ENCODE measurements around the gene TBC1D25. TPM values are rescaled to one million over a fixed set of nuclear protein-coding genes. Genes with fewer than 3 reads are reported as not detected.

TBC1D25 gene
- total RNA-seq, 3 donors from 2014 or later (not counting 1 experiment from before 2014, with no cell fraction given), result 34.9 to 41.8 (median 36.1) TPM

DNA sequence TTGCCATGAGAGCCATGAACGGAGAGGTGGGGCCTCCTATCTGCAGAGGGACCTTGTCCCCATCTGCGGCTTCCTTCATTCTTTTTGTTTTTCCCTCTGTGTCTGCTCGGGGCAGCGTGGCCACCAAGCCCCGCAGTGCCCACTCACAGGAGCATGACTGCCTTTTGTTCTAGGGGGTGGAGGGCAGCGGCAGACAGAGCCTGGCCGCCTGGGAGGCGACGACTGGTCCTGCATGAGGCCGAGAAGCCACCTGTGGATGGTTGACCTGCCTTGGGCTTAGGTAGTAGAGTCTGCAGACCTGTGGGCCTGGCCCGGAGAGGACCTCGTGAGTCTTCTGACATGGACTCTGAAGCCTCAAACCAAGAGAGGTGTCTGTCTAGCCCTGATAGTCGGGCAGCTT is 36.1 kb downstream of the TBC1D25 start:
- ATAC-seq, result no peak
- DNase-seq, result no peak
- peak overlapping the region; percentile 99 to 100 for H3K27ac Mint-ChIP-seq
- 88% methylated on average over 12 of the region's 13 CpGs for WGBS (ENCODE audit: insufficient coverage)
- intact Hi-C loops (cut with micrococcal nuclease), result loop anchor here (2.0 kb wide), 1 partner anchor 99 kb away; the partner anchor contains the start of gene FTSJ1
- peak overlapping the region; percentile 94 for H3K4me3 Mint-ChIP-seq
- Histone ChIP-seq H3K9me3 (ENCODE audit: control insufficient read depth, insufficient read depth, low read length) (no peaks in the 10 kb centered on the region), H3K4me3 (ENCODE audit: low read length) (no peak overlapping the region), H3K36me3 (ENCODE audit: control insufficient read depth, insufficient read depth, low read length) (peaks cover 41% of the 10 kb centered on the region), H3K4me1 (ENCODE audit: control insufficient read depth, insufficient read depth, low read length) (peaks cover 23% of the 10 kb centered on the region), H3K27ac (ENCODE audit: low read length) (peak overlapping the region; percentile 99), H3K27me3 (ENCODE audit: control insufficient read depth, insufficient read depth, low read length) (no peaks in the 10 kb centered on the region)
- no peaks in the 10 kb centered on the region for H3K9me3 Mint-ChIP-seq
- peaks cover 13 to 26% of the 10 kb centered on the region in 2 donors for H3K4me1 Mint-ChIP-seq
- no peak for TF ChIP-seq CTCF (IDR thresholded peaks at IDR 0.05)
- H3K27me3 Mint-ChIP-seq (ENCODE audit: low read depth in 2 of 2), result no peaks in the 10 kb centered on the region
- no peaks in the 10 kb centered on the region for H3K36me3 Mint-ChIP-seq

DNA sequence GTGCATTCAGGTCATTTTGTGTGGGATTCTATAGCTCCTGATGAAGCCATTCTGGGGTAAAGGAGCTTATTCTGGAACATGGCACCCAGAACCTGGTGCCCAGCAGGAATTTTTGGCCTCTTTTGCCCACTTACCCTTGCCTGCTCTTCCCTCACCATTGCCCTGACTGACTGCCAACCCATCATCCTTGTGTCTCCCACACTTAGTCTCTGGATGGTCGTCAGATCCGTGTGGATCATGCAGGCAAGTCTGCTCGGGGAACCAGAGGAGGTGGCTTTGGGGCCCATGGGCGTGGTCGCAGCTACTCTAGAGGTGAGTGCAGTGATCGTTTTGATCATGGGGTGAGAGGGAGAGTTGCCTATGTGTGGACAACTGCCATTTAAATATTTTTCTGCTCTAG is 36.6 kb downstream of the TBC1D25 start:
- no peak for TF ChIP-seq CTCF (IDR thresholded peaks at IDR 0.05)
- ATAC-seq (no peak), DNase-seq (no peak)
- Mint-ChIP-seq H3K4me1 (peaks cover 13 to 26% of the 10 kb centered on the region in 2 donors), H3K36me3 (no peaks in the 10 kb centered on the region), H3K9me3 (no peaks in the 10 kb centered on the region), H3K27ac (peak overlapping the region; percentile 99 to 100), H3K4me3 (peak overlapping the region; percentile 94), H3K27me3 (ENCODE audit: low read depth in 2 of 2) (no peaks in the 10 kb centered on the region)
- WGBS (ENCODE audit: insufficient coverage), result 67% methylated on average over 6 of the region's 6 CpGs
- Histone ChIP-seq H3K27ac (ENCODE audit: low read length) (peak overlapping the region; percentile 99), H3K27me3 (ENCODE audit: control insufficient read depth, insufficient read depth, low read length) (no peaks in the 10 kb centered on the region), H3K9me3 (ENCODE audit: control insufficient read depth, insufficient read depth, low read length) (no peaks in the 10 kb centered on the region), H3K36me3 (ENCODE audit: control insufficient read depth, insufficient read depth, low read length) (peaks cover 41% of the 10 kb centered on the region), H3K4me3 (ENCODE audit: low read length) (no peak overlapping the region), H3K4me1 (ENCODE audit: control insufficient read depth, insufficient read depth, low read length) (peaks cover 23% of the 10 kb centered on the region)
- intact Hi-C loops (cut with micrococcal nuclease), result no loop called here

DNA sequence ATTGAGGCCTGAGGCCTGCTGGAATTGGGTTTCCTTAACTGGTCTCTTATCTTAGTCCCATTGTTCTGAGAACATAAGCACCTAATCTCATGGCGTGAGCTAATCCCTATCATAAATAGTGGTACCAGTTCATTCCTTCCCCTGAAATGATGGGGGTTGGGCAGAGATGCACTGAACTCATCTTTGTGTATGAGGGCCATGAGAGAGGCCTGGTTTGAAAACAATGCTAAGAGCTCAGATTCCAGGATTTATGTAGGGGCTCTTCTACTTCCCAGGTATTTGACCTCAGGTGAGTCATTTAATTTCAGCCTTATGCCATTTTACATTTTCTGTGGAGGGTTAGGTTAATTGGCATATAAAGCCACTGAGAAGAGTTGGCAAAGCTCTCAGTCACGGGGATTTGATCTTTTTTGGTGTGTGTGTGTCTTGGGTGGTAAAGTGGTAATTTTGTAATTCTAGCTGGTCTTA is 39.2 kb downstream of the TBC1D25 start:
- H3K27ac Mint-ChIP-seq, result peak overlapping the region in 1 of 2 donors; percentile 78
- no peak overlapping the region for H3K27ac ChIP-seq (ENCODE audit: low read length)
- ATAC-seq (no peak), DNase-seq (no peak)
- no peaks in the 10 kb centered on the region for H3K9me3 ChIP-seq (ENCODE audit: control insufficient read depth, insufficient read depth, low read length)
- H3K4me1 Mint-ChIP-seq, result peaks cover 13 to 24% of the 10 kb centered on the region in 2 donors
- peaks cover 18% of the 10 kb centered on the region for H3K4me1 ChIP-seq (ENCODE audit: control insufficient read depth, insufficient read depth, low read length)
- no peaks in the 10 kb centered on the region for H3K27me3 Mint-ChIP-seq (ENCODE audit: low read depth in 2 of 2)
- TF ChIP-seq CTCF (IDR thresholded peaks at IDR 0.05), result no peak
- no peaks in the 10 kb centered on the region for H3K27me3 ChIP-seq (ENCODE audit: control insufficient read depth, insufficient read depth, low read length)
- H3K9me3 Mint-ChIP-seq, result no peaks in the 10 kb centered on the region
- WGBS (ENCODE audit: insufficient coverage), result 100% methylated on average over 2 of the region's 2 CpGs
- no peaks in the 10 kb centered on the region for H3K36me3 Mint-ChIP-seq
- intact Hi-C loops (cut with micrococcal nuclease), result no loop called here
- H3K4me3 Mint-ChIP-seq, result no peak overlapping the region
- peaks cover 41% of the 10 kb centered on the region for H3K36me3 ChIP-seq (ENCODE audit: control insufficient read depth, insufficient read depth, low read length)
- no peak overlapping the region for H3K4me3 ChIP-seq (ENCODE audit: low read length)

DNA sequence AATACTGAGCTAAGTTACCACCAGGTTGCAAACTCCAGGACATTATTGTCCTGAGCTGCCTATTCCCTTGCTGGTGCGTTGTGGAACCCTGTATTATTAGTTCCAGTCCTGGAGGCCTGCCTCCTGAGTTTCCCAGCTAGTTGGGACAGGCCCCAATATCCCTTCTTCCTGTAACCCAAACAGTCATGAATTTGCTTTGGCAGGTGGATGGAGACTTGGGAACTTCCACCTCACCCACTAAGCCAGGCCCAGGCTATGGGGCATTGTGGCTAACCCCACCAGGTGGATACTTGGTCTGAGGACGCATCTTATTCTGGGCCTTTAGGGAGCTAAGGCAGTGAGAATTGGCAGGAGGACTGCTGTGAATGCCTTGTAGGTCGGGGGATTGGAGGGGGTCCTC is 39.7 kb downstream of the TBC1D25 start:
- no peak overlapping the region for H3K4me3 ChIP-seq (ENCODE audit: low read length)
- no peaks in the 10 kb centered on the region for H3K9me3 Mint-ChIP-seq
- H3K36me3 ChIP-seq (ENCODE audit: control insufficient read depth, insufficient read depth, low read length), result peaks cover 41% of the 10 kb centered on the region
- no peaks in the 10 kb centered on the region for H3K9me3 ChIP-seq (ENCODE audit: control insufficient read depth, insufficient read depth, low read length)
- 93% methylated on average over 2 of the region's 3 CpGs for WGBS (ENCODE audit: insufficient coverage)
- H3K4me3 Mint-ChIP-seq, result no peak overlapping the region
- no peak overlapping the region for H3K27ac ChIP-seq (ENCODE audit: low read length)
- ATAC-seq (no peak), DNase-seq (no peak)
- H3K4me1 ChIP-seq (ENCODE audit: control insufficient read depth, insufficient read depth, low read length), result peaks cover 15% of the 10 kb centered on the region
- H3K36me3 Mint-ChIP-seq, result no peaks in the 10 kb centered on the region
- intact Hi-C loops (cut with micrococcal nuclease), result no loop called here
- H3K27ac Mint-ChIP-seq, result peak overlapping the region; percentile 76 to 78
- peaks cover 13 to 19% of the 10 kb centered on the region in 2 donors for H3K4me1 Mint-ChIP-seq
- no peaks in the 10 kb centered on the region for H3K27me3 ChIP-seq (ENCODE audit: control insufficient read depth, insufficient read depth, low read length)
- no peak for TF ChIP-seq CTCF (IDR thresholded peaks at IDR 0.05)
- H3K27me3 Mint-ChIP-seq (ENCODE audit: low read depth in 2 of 2), result no peaks in the 10 kb centered on the region
